Thoracic aorta (tissue), 2 donors: ENCODE data around the gene C11orf97. TPM values are rescaled to one million over a fixed set of nuclear protein-coding genes. Genes with fewer than 3 reads are reported as not detected.
A peak's percentile ranks its signal among the peaks of the same experiment; 100 is the strongest.
"Not testable (repeated sequence)": the region's sequence is repeated elsewhere in the genome, so short reads cannot be mapped to it uniquely, and the experiment has no call there.

ENCODE experiments used
- ATAC-seq: fragments of 150-250 bp; one replicate; pipeline ENCODE4 v1.8.0; 2017; ENCODE audit warnings: low read depth; ENCODE audit not compliant: insufficient number of reproducible peaks, low FRiP score
- DNase-seq: peaks from one replicate; pipeline ENCODE4 v3.0.0-alpha.2; 2020; ENCODE audit warnings: low spot score
- H3K27ac ChIP-seq, 2 donors: fragments of 200-600 bp; sonication (generic); 1 replicate in 1 of 2; 2 replicates in 1 of 2; pipeline ENCODE4 v1.5.1; 2016; ENCODE audit warnings: mild to moderate bottlenecking in 2 of 2, moderate library complexity in 2 of 2
- H3K27me3 ChIP-seq: fragments of 200-600 bp; sonication (generic); replicated peaks from 2 replicates; pipeline ENCODE4 v1.6.0; 2016; ENCODE audit warnings: mild to moderate bottlenecking; ENCODE audit not compliant: insufficient read depth
- H3K36me3 ChIP-seq: fragments of 200-600 bp; sonication (generic); one replicate; pipeline ENCODE4 v1.5.1; 2016
- H3K4me1 ChIP-seq, 2 donors: fragments of 200-600 bp; sonication (generic); 1 replicate in 1 of 2; 2 replicates in 1 of 2; pipeline versions ENCODE4 v1.5.1 to v1.6.0; 2016; ENCODE audit warnings: low read depth in 2 of 2, mild to moderate bottlenecking in 1 of 2; ENCODE audit not compliant: control insufficient read depth in 1 of 2
- H3K4me3 ChIP-seq: fragments of 200-600 bp; sonication (generic); 2 replicates; pipeline ENCODE4 v1.5.1; 2016; ENCODE audit warnings: mild to moderate bottlenecking
- H3K9me3 ChIP-seq: fragments of 200-600 bp; sonication (generic); 2 replicates; pipeline ENCODE4 v1.5.1; 2016
- CTCF ChIP-seq: fragments of 200-600 bp; sonication (generic); IDR thresholded peaks from one replicate; pipeline ENCODE4 v1.5.1; 2019; ENCODE audit warnings: antibody characterized with exemption
- total RNA-seq, 2 donors: library from RNA; depleted of rRNA; stranded (reverse); fragments of >200 nt; gene quantifications; one replicate each; pipeline versions ENCODE4 v1.1.0 to v1.2.3, GENCODE V29; 2016

The C11orf97 gene
- total RNA-seq, 2 donors from 2014 or later = not detected

GRCh38 chr11:94553938-94554337 is 41.7 kb downstream of the C11orf97 start:
- Histone ChIP-seq H3K27me3 (no peaks in the 10 kb centered on the region), H3K4me1 (peaks cover 33 to 45% of the 10 kb centered on the region in 2 donors), H3K36me3 (no peaks in the 10 kb centered on the region), H3K9me3 (no peaks in the 10 kb centered on the region), H3K4me3 (no peak overlapping the region), H3K27ac (no peak overlapping the region)
- no peak for TF ChIP-seq CTCF
- DNase-seq (no peak), ATAC-seq (no peak)

- not testable (repeated sequence) for ATAC-seq, H3K27me3 ChIP-seq, H3K9me3 ChIP-seq, DNase-seq, H3K27ac ChIP-seq, H3K4me3 ChIP-seq, H3K36me3 ChIP-seq
- peaks cover 28 to 51% of the 10 kb centered on the region in 2 donors for H3K4me1 ChIP-seq
These were observed 43.6 kb downstream of the C11orf97 start for GRCh38 chr11:94555752-94556329.

- peak overlapping the region in 1 of 2 donors; percentile 28 for H3K27ac ChIP-seq
These were observed 45.2 kb downstream of the C11orf97 start for GRCh38 chr11:94557421-94557820.

GRCh38 chr11:94557992-94558391 is 45.7 kb downstream of the C11orf97 start:
- no peaks in the 10 kb centered on the region for H3K27me3 ChIP-seq
- no peak for TF ChIP-seq CTCF
- ATAC-seq (no peak), DNase-seq (no peak)
- H3K4me1 ChIP-seq = peaks cover 30 to 55% of the 10 kb centered on the region in 2 donors
- H3K36me3 ChIP-seq = no peaks in the 10 kb centered on the region
- H3K27ac ChIP-seq = peak overlapping the region in 1 of 2 donors; percentile 28
- no peaks in the 10 kb centered on the region for H3K9me3 ChIP-seq
- no peak overlapping the region for H3K4me3 ChIP-seq

More at GRCh38 chr11:94557421-94557820, 45.2 kb downstream of the C11orf97 start:
- H3K27me3 ChIP-seq = no peaks in the 10 kb centered on the region
- no peak for DNase-seq
- no peaks in the 10 kb centered on the region for H3K9me3 ChIP-seq
- no peaks in the 10 kb centered on the region for H3K36me3 ChIP-seq
- peaks cover 28 to 51% of the 10 kb centered on the region in 2 donors for H3K4me1 ChIP-seq
- ATAC-seq = no peak
- no peak overlapping the region for H3K4me3 ChIP-seq
- no peak for TF ChIP-seq CTCF

- Histone ChIP-seq H3K27ac (no peak overlapping the region), H3K4me1 (peaks cover 33 to 59% of the 10 kb centered on the region in 2 donors), H3K9me3 (no peaks in the 10 kb centered on the region), H3K4me3 (no peak overlapping the region), H3K36me3 (no peaks in the 10 kb centered on the region), H3K27me3 (no peaks in the 10 kb centered on the region)
- ATAC-seq (no peak), DNase-seq (no peak)
- no peak for TF ChIP-seq CTCF
These were observed 46.2 kb downstream of the C11orf97 start for GRCh38 chr11:94558468-94558867.

DNA sequence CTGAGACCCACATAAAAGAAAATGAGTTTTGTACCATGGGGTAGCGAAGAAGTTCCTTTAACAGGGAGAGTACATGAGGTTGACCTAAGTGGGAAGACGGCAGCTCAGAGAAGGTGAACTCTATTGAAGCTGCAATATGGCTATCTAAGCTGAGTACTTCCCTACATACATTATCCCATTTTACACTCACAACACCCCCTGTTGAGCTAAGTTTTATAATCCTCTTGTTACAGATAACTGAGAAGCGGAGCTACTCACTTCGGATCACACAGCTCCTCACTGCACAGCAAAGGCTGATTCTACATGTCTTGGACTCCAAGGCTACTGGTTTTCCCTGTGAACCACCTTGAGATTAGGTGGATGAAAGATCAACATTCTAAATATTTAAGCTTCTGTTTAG is 46.7 kb downstream of the C11orf97 start:
- Histone ChIP-seq H3K4me1 (peaks cover 33 to 64% of the 10 kb centered on the region in 2 donors), H3K27me3 (no peaks in the 10 kb centered on the region), H3K9me3 (no peaks in the 10 kb centered on the region), H3K36me3 (no peaks in the 10 kb centered on the region), H3K27ac (no peak overlapping the region), H3K4me3 (no peak overlapping the region)
- TF ChIP-seq CTCF = no peak
- ATAC-seq (no peak), DNase-seq (no peak)
